WTC11 (cell line): ENCODE measurements around the gene GDPD2.

Experiments used
- ATF1 ChIP-seq: sonication (generic); formaldehyde crosslinking; IDR thresholded peaks from 2 replicates; pipeline ENCODE4 v1.8.1; 2023; ENCODE audit warnings: mild to moderate bottlenecking, moderate library complexity, missing genetic modification reagents
- ETV6 ChIP-seq: sonication (generic); formaldehyde crosslinking; IDR thresholded peaks from 2 replicates; pipeline ENCODE4 v1.8.1; 2022; ENCODE audit warnings: mild to moderate bottlenecking, missing genetic modification reagents
- TF ChIP-seq, protein P1 (sequence below): fragments of 200-600 bp; IDR thresholded peaks from 2 replicates; pipeline ENCODE4 v1.8.0; 2022; ENCODE audit warnings: antibody characterized with exemption

DNA sequence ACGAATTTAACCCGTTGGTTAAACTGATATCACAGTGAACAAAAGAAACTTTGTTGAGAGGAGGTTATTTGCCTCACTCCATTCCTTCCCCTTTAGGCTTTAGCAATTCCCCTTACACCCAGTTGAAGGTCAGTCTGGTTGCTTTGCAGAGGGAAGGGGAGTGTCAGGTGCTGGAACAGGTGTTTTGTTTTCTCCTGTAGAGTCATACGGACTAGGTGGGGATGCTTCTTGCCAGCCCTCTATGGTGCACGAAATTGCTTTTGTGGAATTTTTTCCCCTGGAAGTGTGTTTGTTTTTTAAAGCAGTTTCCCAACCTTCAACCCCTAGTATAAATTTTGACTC, 54.6 kb downstream of the GDPD2 start:
- no peak for TF ChIP-seq ATF1 (CRISPR knock-in tag)
- TF ChIP-seq, protein P1, sequence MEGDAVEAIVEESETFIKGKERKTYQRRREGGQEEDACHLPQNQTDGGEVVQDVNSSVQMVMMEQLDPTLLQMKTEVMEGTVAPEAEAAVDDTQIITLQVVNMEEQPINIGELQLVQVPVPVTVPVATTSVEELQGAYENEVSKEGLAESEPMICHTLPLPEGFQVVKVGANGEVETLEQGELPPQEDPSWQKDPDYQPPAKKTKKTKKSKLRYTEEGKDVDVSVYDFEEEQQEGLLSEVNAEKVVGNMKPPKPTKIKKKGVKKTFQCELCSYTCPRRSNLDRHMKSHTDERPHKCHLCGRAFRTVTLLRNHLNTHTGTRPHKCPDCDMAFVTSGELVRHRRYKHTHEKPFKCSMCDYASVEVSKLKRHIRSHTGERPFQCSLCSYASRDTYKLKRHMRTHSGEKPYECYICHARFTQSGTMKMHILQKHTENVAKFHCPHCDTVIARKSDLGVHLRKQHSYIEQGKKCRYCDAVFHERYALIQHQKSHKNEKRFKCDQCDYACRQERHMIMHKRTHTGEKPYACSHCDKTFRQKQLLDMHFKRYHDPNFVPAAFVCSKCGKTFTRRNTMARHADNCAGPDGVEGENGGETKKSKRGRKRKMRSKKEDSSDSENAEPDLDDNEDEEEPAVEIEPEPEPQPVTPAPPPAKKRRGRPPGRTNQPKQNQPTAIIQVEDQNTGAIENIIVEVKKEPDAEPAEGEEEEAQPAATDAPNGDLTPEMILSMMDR = no peak
- TF ChIP-seq ETV6 (CRISPR knock-in tag) = no peak
